RWPE2 (cell line): ENCODE data around the gene BLZF1.

Source experiments
- ATAC-seq: fragments of 200-7000 bp; cut with Tn5 transposase; 3 replicates; pipeline ENCODE4 v1.9.1; 2021; ENCODE audit warnings: low read depth
- DNase-seq: peaks from one replicate; pipeline ENCODE4 v3.0.0-alpha.2; 2020; ENCODE audit warnings: low spot score
- H3K27ac ChIP-seq: fragments of 450-650 bp; 2 replicates; pipeline ENCODE4 v1.5.1; 2017; ENCODE audit warnings: mild to moderate bottlenecking; ENCODE audit not compliant: poor library complexity, severe bottlenecking
- H3K27me3 ChIP-seq: fragments of 250-450 bp; sonication (Bioruptor Pico); 2 replicates; pipeline ENCODE4 v1.5.1; 2021; ENCODE audit warnings: mild to moderate bottlenecking, moderate library complexity; ENCODE audit not compliant: insufficient read depth, poor library complexity, severe bottlenecking
- H3K36me3 ChIP-seq: fragments of 250-450 bp; sonication (Bioruptor Pico); 2 replicates; pipeline ENCODE4 v1.5.1; 2020; ENCODE audit warnings: low read depth, mild to moderate bottlenecking, moderate library complexity
- H3K4me1 ChIP-seq: fragments of 250-450 bp; sonication (Bioruptor Pico); 2 replicates; pipeline ENCODE4 v1.5.1; 2021; ENCODE audit warnings: mild to moderate bottlenecking, moderate library complexity; ENCODE audit not compliant: insufficient read depth, poor library complexity, severe bottlenecking
- H3K4me3 ChIP-seq: fragments of 250-450 bp; sonication (Bioruptor Pico); 2 replicates; pipeline ENCODE4 v1.5.1; 2021; ENCODE audit warnings: mild to moderate bottlenecking, moderate library complexity; ENCODE audit not compliant: severe bottlenecking
- H3K9me3 ChIP-seq: fragments of 250-450 bp; sonication (Bioruptor Pico); 2 replicates; pipeline ENCODE4 v1.5.1; 2021; ENCODE audit warnings: mild to moderate bottlenecking, moderate library complexity; ENCODE audit not compliant: severe bottlenecking
- TF ChIP-seq, protein P1 (sequence below): fragments of 450-650 bp; IDR thresholded peaks from one replicate; pipeline ENCODE4 v1.5.1; 2017; ENCODE audit warnings: mild to moderate bottlenecking, moderate library complexity; ENCODE audit not compliant: poor library complexity, severe bottlenecking

Gene BLZF1

DNA sequence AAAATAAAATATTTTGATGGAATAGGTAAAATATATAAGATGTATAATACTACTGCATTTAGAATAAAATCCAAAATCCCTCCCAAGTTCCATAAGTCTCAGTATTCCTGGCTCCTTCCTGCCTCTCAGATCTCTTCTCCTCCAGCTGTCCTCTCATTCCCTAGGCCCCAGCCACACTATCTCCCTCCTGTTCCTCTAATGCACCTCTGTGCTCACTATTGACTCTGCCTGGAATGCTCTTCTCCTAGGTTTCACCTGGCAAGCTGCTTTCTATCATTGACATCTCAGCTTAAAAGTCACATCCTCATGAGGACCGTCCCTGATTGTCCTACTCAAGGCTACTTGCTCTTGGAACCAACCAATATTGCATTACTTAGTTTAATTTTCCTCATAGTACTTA is 7.6 kb upstream of the BLZF1 start:
- Histone ChIP-seq H3K4me1 (peaks cover 38% of the 10 kb centered on the region), H3K36me3 (peaks cover 3% of the 10 kb centered on the region; the same call in 1 of the 2 replicates), H3K4me3 (no peak overlapping the region), H3K27me3 (no peaks in the 10 kb centered on the region), H3K9me3 (no peaks in the 10 kb centered on the region), H3K27ac (peak overlapping the region; percentile 10)
- TF ChIP-seq, protein P1, sequence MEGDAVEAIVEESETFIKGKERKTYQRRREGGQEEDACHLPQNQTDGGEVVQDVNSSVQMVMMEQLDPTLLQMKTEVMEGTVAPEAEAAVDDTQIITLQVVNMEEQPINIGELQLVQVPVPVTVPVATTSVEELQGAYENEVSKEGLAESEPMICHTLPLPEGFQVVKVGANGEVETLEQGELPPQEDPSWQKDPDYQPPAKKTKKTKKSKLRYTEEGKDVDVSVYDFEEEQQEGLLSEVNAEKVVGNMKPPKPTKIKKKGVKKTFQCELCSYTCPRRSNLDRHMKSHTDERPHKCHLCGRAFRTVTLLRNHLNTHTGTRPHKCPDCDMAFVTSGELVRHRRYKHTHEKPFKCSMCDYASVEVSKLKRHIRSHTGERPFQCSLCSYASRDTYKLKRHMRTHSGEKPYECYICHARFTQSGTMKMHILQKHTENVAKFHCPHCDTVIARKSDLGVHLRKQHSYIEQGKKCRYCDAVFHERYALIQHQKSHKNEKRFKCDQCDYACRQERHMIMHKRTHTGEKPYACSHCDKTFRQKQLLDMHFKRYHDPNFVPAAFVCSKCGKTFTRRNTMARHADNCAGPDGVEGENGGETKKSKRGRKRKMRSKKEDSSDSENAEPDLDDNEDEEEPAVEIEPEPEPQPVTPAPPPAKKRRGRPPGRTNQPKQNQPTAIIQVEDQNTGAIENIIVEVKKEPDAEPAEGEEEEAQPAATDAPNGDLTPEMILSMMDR: no peak
- ATAC-seq (no peak), DNase-seq (no peak)

DNA sequence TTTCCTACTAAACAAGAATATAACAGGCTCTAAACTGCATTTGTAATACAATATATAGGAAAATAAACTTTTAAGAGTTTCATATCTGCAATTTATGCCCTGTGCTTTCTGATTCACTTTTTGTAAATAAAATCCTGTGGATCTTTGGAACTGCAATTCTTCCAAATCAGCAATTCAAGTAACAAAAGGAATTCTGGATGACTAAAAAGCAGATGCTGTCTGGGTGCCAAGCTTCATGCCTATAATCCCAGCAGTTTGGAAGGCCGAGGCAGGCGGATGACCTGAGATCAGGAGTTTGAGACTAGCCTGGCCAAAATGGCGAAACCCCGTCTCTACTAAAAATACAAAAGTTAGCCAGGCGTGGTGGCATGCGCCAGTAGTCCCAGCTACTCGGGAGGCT is 6.7 kb upstream of the BLZF1 start:
- Histone ChIP-seq H3K27ac (peak overlapping the region; percentile 10), H3K27me3 (no peaks in the 10 kb centered on the region), H3K36me3 (peaks cover 3% of the 10 kb centered on the region; the same call in 1 of the 2 replicates), H3K9me3 (no peaks in the 10 kb centered on the region), H3K4me3 (no peak overlapping the region), H3K4me1 (peaks cover 46% of the 10 kb centered on the region)
- TF ChIP-seq, protein P1: no peak
- ATAC-seq: no peak
- no peak for DNase-seq

DNA sequence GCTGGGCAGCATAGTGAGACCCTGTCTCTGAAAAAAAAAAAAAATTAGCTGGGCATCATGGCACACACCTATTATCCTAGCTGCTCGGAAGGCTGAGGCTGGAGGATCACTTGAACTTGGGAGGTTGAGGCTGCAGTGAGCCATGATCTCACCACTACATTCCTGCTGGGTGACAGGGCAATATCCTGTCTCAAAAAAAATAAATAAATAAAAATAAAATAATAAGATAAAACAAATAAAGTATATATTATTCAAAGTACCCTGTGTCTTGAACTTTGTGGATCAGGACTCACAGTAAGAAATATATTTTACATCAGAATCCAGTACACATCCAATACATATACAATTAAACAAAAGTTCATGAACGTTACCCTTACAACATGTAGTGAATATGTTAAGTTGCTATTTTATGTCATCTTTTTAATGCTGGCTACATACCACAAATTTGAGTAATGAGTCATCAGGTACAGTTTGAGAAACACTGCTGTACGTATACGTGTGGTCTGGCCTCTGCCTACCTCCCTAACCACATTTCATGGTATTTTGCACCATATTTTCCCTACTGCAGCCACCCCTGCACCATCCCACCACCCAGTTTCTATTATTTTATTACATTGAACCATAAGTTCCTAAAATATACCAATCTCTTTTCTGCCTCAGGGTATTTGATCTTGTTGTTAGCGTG is 4.8 kb upstream of the BLZF1 start:
- H3K27ac ChIP-seq: peak overlapping the region; percentile 90
- no peak overlapping the region for H3K4me3 ChIP-seq
- peaks cover 50% of the 10 kb centered on the region for H3K4me1 ChIP-seq
- ATAC-seq (peak; percentile 48), DNase-seq (no peak)
- TF ChIP-seq, protein P1: no peak
- no peaks in the 10 kb centered on the region for H3K9me3 ChIP-seq
- peaks cover 3% of the 10 kb centered on the region; the same call in 1 of the 2 replicates for H3K36me3 ChIP-seq
- no peaks in the 10 kb centered on the region for H3K27me3 ChIP-seq

DNA sequence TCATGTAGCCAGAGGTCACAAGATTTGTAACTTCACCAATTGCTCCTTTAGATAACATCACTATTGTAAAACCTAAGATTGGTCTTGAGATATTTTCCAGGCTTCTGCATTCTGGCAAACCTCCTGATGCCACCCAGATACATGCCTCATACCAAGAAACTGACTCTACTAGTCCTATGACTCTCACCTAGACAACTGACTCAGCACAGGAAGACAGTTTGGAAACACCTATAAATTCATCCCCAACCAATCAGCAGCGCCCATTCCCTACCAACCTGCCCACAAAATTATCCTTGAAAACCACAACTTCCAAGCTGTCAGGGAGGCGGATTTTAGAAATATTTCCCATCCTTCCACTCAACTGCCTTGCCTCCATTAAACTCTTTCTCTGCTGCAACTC is 3.0 kb upstream of the BLZF1 start:
- peaks cover 11% of the 10 kb centered on the region for H3K36me3 ChIP-seq
- H3K9me3 ChIP-seq: no peaks in the 10 kb centered on the region
- H3K27me3 ChIP-seq: no peaks in the 10 kb centered on the region
- TF ChIP-seq, protein P1: no peak
- peak overlapping the region; percentile 90 for H3K27ac ChIP-seq
- DNase-seq (peak; percentile 73), ATAC-seq (peak; percentile 64)
- no peak overlapping the region for H3K4me3 ChIP-seq
- peaks cover 58% of the 10 kb centered on the region for H3K4me1 ChIP-seq

DNA sequence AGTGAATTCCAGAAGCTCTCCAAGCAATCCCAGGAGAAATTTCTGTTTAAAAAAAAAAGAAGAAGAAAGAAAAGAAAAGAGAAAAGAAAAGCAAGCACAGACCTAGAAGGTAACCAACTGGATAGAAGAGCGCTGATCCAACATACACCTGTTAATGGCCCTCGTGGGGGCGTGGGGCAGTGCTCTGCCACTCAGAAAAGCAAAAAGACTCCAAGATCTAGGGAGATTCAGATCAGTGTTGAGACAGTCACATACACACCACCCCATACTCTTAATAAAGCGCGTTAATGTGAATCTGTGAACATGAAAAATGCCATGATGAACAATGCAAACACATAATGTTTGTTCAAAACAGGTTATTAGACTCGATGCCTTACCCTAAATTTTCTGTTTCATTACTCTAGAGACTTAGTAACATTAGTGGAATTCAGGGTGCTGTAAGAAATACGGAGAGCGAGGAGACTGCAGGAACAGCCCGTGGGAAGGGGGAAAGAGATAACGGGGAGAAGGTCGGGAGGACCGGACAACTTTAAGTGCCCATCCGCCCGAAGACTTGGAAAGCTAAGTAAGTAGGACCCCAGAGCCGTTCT is 804 bp upstream of the BLZF1 start:
- peak overlapping the region; percentile 56 for H3K4me3 ChIP-seq
- TF ChIP-seq, protein P1: no peak
- ATAC-seq (peak; percentile 9), DNase-seq (no peak)
- H3K9me3 ChIP-seq: no peaks in the 10 kb centered on the region
- H3K27me3 ChIP-seq: no peaks in the 10 kb centered on the region
- peaks cover 33% of the 10 kb centered on the region for H3K36me3 ChIP-seq
- peaks cover 53% of the 10 kb centered on the region for H3K4me1 ChIP-seq
- peak overlapping the region; percentile 90 for H3K27ac ChIP-seq
